Measurements from ENCODE around the gene FHOD1.
A peak's percentile ranks its signal among the peaks of the same experiment; 100 is the strongest.

DNA sequence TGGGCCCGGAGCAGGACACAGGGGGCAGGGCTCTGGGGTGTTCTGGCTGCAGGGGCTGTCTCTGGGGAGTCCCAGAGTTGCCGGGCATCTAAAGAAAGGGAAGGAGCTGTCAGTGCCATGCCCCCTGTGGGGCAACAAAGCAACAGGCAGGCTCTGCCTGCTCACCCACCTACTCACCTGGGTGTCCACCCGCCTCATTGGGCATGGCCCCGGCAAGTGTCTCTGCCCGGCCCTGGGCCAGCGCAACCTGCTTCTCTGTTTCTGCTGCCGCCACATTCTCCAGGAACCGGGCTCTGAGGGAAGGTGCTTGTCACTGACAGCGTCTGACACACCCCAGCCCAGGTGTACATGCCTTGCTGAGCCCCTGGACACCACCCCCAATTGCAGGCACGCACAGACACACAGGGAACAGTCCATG, 13.1 kb downstream of the FHOD1 start:
- TF ChIP-seq, protein P1, sequence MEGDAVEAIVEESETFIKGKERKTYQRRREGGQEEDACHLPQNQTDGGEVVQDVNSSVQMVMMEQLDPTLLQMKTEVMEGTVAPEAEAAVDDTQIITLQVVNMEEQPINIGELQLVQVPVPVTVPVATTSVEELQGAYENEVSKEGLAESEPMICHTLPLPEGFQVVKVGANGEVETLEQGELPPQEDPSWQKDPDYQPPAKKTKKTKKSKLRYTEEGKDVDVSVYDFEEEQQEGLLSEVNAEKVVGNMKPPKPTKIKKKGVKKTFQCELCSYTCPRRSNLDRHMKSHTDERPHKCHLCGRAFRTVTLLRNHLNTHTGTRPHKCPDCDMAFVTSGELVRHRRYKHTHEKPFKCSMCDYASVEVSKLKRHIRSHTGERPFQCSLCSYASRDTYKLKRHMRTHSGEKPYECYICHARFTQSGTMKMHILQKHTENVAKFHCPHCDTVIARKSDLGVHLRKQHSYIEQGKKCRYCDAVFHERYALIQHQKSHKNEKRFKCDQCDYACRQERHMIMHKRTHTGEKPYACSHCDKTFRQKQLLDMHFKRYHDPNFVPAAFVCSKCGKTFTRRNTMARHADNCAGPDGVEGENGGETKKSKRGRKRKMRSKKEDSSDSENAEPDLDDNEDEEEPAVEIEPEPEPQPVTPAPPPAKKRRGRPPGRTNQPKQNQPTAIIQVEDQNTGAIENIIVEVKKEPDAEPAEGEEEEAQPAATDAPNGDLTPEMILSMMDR (IDR thresholded peaks at IDR 0.05 in 8 of 11, conservative IDR thresholded peaks at IDR 0.05 in 3 of 11) = no peak
- no peak for TF ChIP-seq POLR2A (IDR thresholded peaks at IDR 0.05)
- peak in 2 of 3 donors; percentile 49 to 62 for TF ChIP-seq POLR2AphosphoS5 (IDR thresholded peaks at IDR 0.05)

All from spleen (tissue), 7 donors.